SK-N-SH (cell line): ENCODE results near the gene ATP2B2. TPM values are rescaled to one million over a fixed set of nuclear protein-coding genes. Genes with fewer than 3 reads are reported as not detected.

Experiments
- CTCF ChIA-PET: fragments of 300-600, 350-600 bp; formaldehyde crosslinking; extraction: SDS; loops from one replicate; lab custom pipeline; 2021; lab: Yijun Ruan, JAX
- POLR2A ChIA-PET: fragments of 350-600 bp; sonication (Branson Sonifier 250); formaldehyde crosslinking; extraction: SDS; loops from one replicate; lab custom pipeline; 2020; ENCODE audit warnings: antibody characterized with exemption, inconsistent platforms; lab: Yijun Ruan, JAX
- DNase-seq: peaks from one replicate; pipeline ENCODE4 v3.0.0; 2012
- H2AFZ ChIP-seq: fragments of 200-600 bp; sonication (generic); 2 replicates; pipeline ENCODE4 v1.8.1; 2016; ENCODE audit warnings: antibody characterized with exemption, mild to moderate bottlenecking, low read depth
- H3F3A ChIP-seq: fragments of 200-600 bp; sonication (generic); replicated peaks from 2 replicates; pipeline ENCODE3; 2016; ENCODE audit warnings: antibody characterized with exemption, mild to moderate bottlenecking; ENCODE audit not compliant: insufficient read depth
- H3K27ac ChIP-seq, 2 experiments: fragments of 200-500 bp in 1 of 2; fragments of 200-600 bp in 1 of 2; sonication (Bioruptor generic) in 1 of 2; sonication (generic), shearing (Covaris generic) in 1 of 2; 2 replicates each; pipeline versions ENCODE4 v1.5.1 to v1.6.1; 2014 to 2016; ENCODE audit warnings: low read depth in 2 of 2, inconsistent platforms in 1 of 2, low read length in 1 of 2, mild to moderate bottlenecking in 1 of 2, mixed read lengths in 1 of 2
- H3K27me3 ChIP-seq: fragments of 200-600 bp; sonication (generic), shearing (Covaris generic); 2 replicates; pipeline ENCODE4 v1.6.1; 2016; ENCODE audit warnings: mixed run types; ENCODE audit not compliant: insufficient read depth
- H3K36me3 ChIP-seq, 2 experiments: fragments of 200-500 bp in 1 of 2; fragments of 200-600 bp in 1 of 2; sonication (Bioruptor generic) in 1 of 2; sonication (generic) in 1 of 2; replicated peaks in 1 of 2; 2 replicates each; pipeline versions ENCODE3 to v1.5.1; 2014 to 2016; ENCODE audit warnings: low read length in 1 of 2, mild to moderate bottlenecking in 1 of 2; ENCODE audit not compliant: insufficient read depth in 2 of 2, control insufficient read depth in 1 of 2
- H3K4me1 ChIP-seq, 2 experiments: fragments of 200-500 bp in 1 of 2; fragments of 200-600 bp in 1 of 2; sonication (Bioruptor generic) in 1 of 2; sonication (generic), shearing (Covaris generic) in 1 of 2; 2 replicates each; pipeline versions ENCODE4 v1.5.1 to v1.6.1; 2014 to 2016; ENCODE audit warnings: low read depth in 1 of 2, low read length in 1 of 2, mixed run types in 1 of 2; ENCODE audit not compliant: insufficient read depth in 2 of 2, control insufficient read depth in 1 of 2
- H3K4me2 ChIP-seq: fragments of 200-600 bp; sonication (generic), shearing (Covaris generic); 2 replicates; pipeline ENCODE4 v1.6.1; 2017; ENCODE audit warnings: mixed run types
- H3K4me3 ChIP-seq, 2 experiments: fragments of 200-500 bp in 1 of 2; fragments of 200-600 bp in 1 of 2; sonication (Bioruptor generic) in 1 of 2; sonication (generic), shearing (Covaris generic) in 1 of 2; 2 replicates each; pipeline versions ENCODE4 v1.5.1 to v1.8.1; 2014 to 2016; ENCODE audit warnings: low read depth in 2 of 2, inconsistent platforms in 1 of 2, low read length in 1 of 2, mild to moderate bottlenecking in 1 of 2, mixed read lengths in 1 of 2, moderate library complexity in 1 of 2
- H3K79me2 ChIP-seq: fragments of 200-600 bp; sonication (generic); 2 replicates; pipeline ENCODE4 v1.8.1; 2017; ENCODE audit warnings: mild to moderate bottlenecking; ENCODE audit not compliant: insufficient read depth
- H3K9ac ChIP-seq: fragments of 200-600 bp; sonication (generic); 2 replicates; pipeline ENCODE4 v1.6.1; 2017; ENCODE audit warnings: mixed run types
- H3K9me2 ChIP-seq: fragments of 200-600 bp; sonication (generic); 2 replicates; pipeline ENCODE4 v1.6.1; 2017; ENCODE audit warnings: mixed run types
- H3K9me3 ChIP-seq: fragments of 200-600 bp; sonication (generic); 2 replicates; pipeline ENCODE4 v1.6.1; 2017; ENCODE audit warnings: mixed run types, mild to moderate bottlenecking, moderate library complexity
- H4K20me1 ChIP-seq: fragments of 200-600 bp; sonication (generic); 2 replicates; pipeline ENCODE4 v1.6.1; 2017; ENCODE audit warnings: mild to moderate bottlenecking, mixed run types; ENCODE audit not compliant: insufficient read depth
- EP300 ChIP-seq, 2 experiments: IDR thresholded peaks; 2 replicates each; pipeline versions ENCODE4 v1.4.0 to v1.6.1; 2012; ENCODE audit warnings: borderline replicate concordance in 1 of 2, low read depth in 1 of 2, low read length in 1 of 2
- FOXJ3 ChIP-seq: sonication (generic); formaldehyde crosslinking; IDR thresholded peaks from 2 replicates; pipeline ENCODE4 v1.5.1; 2020; ENCODE audit warnings: mild to moderate bottlenecking, missing genetic modification reagents
- MEF2A ChIP-seq: IDR thresholded peaks from 2 replicates; pipeline ENCODE4 v1.4.0; 2012; ENCODE audit warnings: low read depth, borderline replicate concordance
- MXI1 ChIP-seq: IDR thresholded peaks from 2 replicates; pipeline ENCODE4 v1.6.1; 2012; ENCODE audit warnings: mild to moderate bottlenecking, low read depth, low read length, improper control_type of control experiment
- RXRA ChIP-seq: IDR thresholded peaks from 2 replicates; pipeline ENCODE4 v1.4.0; 2012; ENCODE audit warnings: low read depth, mild to moderate bottlenecking, borderline replicate concordance
- TAF1 ChIP-seq: IDR thresholded peaks from 2 replicates; pipeline ENCODE4 v1.6.1; 2012; ENCODE audit warnings: low read depth, mild to moderate bottlenecking, low read length, moderate library complexity, borderline replicate concordance
- TCF12 ChIP-seq: IDR thresholded peaks from 2 replicates; pipeline ENCODE4 v1.4.0; 2012
- polyA plus RNA-seq, 3 experiments: library from polyadenylated mRNA; depleted of rRNA; stranded (reverse); fragments of >200 nt; gene quantifications; 2 replicates each; pipeline ENCODE4 v1.2.3, GENCODE V29; 2012
- TF ChIP-seq, protein P1 (sequence below): IDR thresholded peaks from 2 replicates; pipeline ENCODE4 v1.4.0; 2012; ENCODE audit warnings: low read depth, borderline replicate concordance
- TF ChIP-seq, protein P2 (sequence below): IDR thresholded peaks from 2 replicates; pipeline ENCODE4 v1.4.0; 2012; ENCODE audit warnings: low read depth, borderline replicate concordance
- TF ChIP-seq, protein P3 (sequence below): IDR thresholded peaks from 2 replicates; pipeline ENCODE4 v1.6.1; 2012; ENCODE audit warnings: mild to moderate bottlenecking, low read depth, low read length, moderate library complexity
- TF ChIP-seq, protein P4 (sequence below): IDR thresholded peaks from 2 replicates; pipeline ENCODE4 v1.4.0; 2012; ENCODE audit warnings: low read depth

ATP2B2 gene
- polyA plus RNA-seq, 1 of the 3 experiments (the other 2 are of a cell fraction) = 0.15 TPM

DNA sequence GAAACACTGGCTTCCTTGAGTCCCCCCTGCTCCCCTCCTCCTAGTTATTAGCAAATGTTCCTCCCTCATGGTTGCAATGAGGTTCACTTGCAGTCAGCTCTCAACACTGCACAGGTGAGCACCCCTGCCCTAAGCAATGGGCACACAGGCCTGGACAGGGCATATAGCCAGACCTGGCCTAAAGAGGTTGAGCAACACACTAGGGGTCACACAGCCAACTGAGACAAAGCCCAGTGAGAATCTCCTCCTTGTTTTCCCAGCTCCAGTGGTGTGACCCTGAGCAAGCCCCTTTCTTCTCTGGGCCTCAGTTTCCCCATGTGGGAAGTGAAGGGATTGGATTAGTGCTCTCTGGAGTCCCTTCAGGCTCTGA is 49.9 kb downstream of the ATP2B2 start:
- no peak overlapping the region for H3K27ac ChIP-seq
- TF ChIP-seq, protein P1, sequence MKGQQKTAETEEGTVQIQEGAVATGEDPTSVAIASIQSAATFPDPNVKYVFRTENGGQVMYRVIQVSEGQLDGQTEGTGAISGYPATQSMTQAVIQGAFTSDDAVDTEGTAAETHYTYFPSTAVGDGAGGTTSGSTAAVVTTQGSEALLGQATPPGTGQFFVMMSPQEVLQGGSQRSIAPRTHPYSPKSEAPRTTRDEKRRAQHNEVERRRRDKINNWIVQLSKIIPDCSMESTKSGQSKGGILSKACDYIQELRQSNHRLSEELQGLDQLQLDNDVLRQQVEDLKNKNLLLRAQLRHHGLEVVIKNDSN = no peak
- TF ChIP-seq, protein P2, sequence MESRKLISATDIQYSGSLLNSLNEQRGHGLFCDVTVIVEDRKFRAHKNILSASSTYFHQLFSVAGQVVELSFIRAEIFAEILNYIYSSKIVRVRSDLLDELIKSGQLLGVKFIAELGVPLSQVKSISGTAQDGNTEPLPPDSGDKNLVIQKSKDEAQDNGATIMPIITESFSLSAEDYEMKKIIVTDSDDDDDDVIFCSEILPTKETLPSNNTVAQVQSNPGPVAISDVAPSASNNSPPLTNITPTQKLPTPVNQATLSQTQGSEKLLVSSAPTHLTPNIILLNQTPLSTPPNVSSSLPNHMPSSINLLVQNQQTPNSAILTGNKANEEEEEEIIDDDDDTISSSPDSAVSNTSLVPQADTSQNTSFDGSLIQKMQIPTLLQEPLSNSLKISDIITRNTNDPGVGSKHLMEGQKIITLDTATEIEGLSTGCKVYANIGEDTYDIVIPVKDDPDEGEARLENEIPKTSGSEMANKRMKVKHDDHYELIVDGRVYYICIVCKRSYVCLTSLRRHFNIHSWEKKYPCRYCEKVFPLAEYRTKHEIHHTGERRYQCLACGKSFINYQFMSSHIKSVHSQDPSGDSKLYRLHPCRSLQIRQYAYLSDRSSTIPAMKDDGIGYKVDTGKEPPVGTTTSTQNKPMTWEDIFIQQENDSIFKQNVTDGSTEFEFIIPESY = no peak
- no peak for TF ChIP-seq MEF2A
- TF ChIP-seq RXRA = no peak
- TF ChIP-seq, protein P3, sequence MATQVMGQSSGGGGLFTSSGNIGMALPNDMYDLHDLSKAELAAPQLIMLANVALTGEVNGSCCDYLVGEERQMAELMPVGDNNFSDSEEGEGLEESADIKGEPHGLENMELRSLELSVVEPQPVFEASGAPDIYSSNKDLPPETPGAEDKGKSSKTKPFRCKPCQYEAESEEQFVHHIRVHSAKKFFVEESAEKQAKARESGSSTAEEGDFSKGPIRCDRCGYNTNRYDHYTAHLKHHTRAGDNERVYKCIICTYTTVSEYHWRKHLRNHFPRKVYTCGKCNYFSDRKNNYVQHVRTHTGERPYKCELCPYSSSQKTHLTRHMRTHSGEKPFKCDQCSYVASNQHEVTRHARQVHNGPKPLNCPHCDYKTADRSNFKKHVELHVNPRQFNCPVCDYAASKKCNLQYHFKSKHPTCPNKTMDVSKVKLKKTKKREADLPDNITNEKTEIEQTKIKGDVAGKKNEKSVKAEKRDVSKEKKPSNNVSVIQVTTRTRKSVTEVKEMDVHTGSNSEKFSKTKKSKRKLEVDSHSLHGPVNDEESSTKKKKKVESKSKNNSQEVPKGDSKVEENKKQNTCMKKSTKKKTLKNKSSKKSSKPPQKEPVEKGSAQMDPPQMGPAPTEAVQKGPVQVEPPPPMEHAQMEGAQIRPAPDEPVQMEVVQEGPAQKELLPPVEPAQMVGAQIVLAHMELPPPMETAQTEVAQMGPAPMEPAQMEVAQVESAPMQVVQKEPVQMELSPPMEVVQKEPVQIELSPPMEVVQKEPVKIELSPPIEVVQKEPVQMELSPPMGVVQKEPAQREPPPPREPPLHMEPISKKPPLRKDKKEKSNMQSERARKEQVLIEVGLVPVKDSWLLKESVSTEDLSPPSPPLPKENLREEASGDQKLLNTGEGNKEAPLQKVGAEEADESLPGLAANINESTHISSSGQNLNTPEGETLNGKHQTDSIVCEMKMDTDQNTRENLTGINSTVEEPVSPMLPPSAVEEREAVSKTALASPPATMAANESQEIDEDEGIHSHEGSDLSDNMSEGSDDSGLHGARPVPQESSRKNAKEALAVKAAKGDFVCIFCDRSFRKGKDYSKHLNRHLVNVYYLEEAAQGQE = no peak
- TF ChIP-seq EP300 (IDR thresholded peaks at IDR 0.05; ENCODE audit: borderline replicate concordance in 1 of 2, low read depth in 1 of 2, low read length in 1 of 2) = no peak
- TF ChIP-seq TCF12 = no peak
- no peak for TF ChIP-seq FOXJ3 (CRISPR knock-in tag)
- TF ChIP-seq MXI1 = no peak
- TF ChIP-seq, protein P4, sequence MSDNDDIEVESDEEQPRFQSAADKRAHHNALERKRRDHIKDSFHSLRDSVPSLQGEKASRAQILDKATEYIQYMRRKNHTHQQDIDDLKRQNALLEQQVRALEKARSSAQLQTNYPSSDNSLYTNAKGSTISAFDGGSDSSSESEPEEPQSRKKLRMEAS = no peak
- TF ChIP-seq TAF1 = no peak
- H3F3A ChIP-seq = no peaks in the 10 kb centered on the region
- CTCF ChIA-PET = interaction anchor here (1.1 kb wide), 1 partner anchor 283 kb away, joined by 3 read pairs; no protein-coding TSS in a partner anchor
- H2AFZ ChIP-seq = no peak overlapping the region
- H3K36me3 ChIP-seq = no peaks in the 10 kb centered on the region
- H3K9me3 ChIP-seq = no peaks in the 10 kb centered on the region
- no peaks in the 10 kb centered on the region; a peak in 1 of 4 replicates for H3K4me1 ChIP-seq
- H3K4me2 ChIP-seq = no peak overlapping the region
- POLR2A ChIA-PET = interaction anchor here (0.7 kb wide), 1 partner anchor 145 kb away, joined by 3 read pairs; no protein-coding TSS in a partner anchor
- no peak overlapping the region for H3K9ac ChIP-seq
- no peak for DNase-seq
- no peak overlapping the region for H3K4me3 ChIP-seq
- H4K20me1 ChIP-seq = no peaks in the 10 kb centered on the region
- no peaks in the 10 kb centered on the region for H3K9me2 ChIP-seq
- H3K27me3 ChIP-seq = no peaks in the 10 kb centered on the region; the same call in 1 of the 2 replicates
- H3K79me2 ChIP-seq = no peaks in the 10 kb centered on the region
